ENCODE data around the gene KDR. TPM values are rescaled to one million over a fixed set of nuclear protein-coding genes. Genes with fewer than 3 reads are reported as not detected.

KDR gene
- total RNA-seq, 1 experiment from 2014 or later, result 0.27 TPM

DNA sequence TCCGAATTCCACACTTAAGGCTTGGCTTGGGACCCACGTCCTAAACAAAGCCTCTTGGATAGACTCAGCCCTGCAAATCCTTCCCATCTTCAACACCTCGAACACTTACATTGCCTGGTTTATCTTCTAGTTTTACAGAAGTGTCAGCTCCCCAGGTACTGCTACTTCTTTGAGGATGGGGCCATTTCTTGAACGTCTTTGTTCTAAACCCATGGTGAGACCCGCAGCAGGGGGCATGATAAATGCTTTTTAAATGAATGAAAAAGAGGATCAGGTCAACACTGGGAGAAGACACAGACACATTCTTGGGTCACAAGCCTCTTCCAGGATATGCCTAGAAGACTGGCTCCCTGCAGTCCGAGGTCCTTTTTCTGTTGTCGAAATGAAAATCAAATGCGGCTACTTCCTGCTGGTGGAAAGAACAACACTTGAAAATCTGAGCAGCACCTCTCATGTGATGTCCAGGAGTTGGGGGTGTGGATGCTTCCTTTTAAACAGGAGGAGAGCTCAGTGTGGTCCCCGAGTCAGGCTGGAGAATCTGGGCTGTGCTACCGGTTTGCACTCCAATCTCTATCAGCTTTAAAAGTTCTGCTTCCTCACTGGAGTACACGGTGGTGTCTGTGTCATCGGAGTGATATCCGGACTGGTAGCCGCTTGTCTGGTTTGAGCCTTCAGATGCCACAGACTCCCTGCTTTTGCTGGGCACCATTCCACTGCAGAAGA, 45.8 kb downstream of the KDR start:
- peak; percentile 68 for DNase-seq (ENCODE audit: low read depth)

DNA sequence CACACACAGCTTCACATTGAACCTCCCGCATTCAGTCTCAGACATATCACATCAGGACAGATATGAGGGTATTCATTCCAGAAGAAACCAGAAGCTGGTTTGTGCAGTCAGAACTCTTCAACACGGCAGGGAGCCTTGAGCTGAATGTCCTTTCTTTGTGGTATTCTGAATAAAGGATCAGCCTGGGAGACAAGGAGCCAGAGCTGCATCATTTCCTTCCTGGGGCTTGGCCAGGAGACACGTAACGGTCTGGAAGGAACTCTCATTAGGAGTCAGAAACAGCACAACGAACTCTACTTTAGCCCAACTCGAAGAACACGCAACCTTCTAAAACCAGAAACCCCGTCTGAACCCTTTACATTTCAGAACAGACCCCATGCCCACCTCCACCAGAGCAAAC, 46.4 kb downstream of the KDR start:
- peak; percentile 86 for DNase-seq (ENCODE audit: low read depth)

DNA sequence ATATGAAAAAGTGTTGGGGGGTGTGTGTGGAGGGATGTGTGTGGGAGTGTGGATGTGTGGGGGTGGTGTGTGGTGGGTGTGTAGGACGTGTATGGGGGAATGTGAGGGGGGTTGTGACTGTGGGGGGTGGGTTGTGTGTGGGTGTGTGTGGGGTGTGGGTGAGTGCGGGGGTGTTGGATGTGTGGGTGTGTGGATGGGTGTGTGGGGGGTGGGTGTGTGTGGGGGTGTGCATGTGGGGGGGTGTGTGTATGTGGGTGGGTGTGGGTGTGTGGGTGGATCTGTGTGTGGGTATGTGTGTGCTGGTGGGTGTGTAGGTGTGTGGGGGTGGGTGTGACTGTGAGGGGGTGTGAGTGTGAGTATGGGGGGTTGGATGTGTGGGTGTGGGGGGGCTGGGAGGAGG, 47.8 kb downstream of the KDR start:
- DNase-seq (ENCODE audit: low read depth), result no peak

DNA sequence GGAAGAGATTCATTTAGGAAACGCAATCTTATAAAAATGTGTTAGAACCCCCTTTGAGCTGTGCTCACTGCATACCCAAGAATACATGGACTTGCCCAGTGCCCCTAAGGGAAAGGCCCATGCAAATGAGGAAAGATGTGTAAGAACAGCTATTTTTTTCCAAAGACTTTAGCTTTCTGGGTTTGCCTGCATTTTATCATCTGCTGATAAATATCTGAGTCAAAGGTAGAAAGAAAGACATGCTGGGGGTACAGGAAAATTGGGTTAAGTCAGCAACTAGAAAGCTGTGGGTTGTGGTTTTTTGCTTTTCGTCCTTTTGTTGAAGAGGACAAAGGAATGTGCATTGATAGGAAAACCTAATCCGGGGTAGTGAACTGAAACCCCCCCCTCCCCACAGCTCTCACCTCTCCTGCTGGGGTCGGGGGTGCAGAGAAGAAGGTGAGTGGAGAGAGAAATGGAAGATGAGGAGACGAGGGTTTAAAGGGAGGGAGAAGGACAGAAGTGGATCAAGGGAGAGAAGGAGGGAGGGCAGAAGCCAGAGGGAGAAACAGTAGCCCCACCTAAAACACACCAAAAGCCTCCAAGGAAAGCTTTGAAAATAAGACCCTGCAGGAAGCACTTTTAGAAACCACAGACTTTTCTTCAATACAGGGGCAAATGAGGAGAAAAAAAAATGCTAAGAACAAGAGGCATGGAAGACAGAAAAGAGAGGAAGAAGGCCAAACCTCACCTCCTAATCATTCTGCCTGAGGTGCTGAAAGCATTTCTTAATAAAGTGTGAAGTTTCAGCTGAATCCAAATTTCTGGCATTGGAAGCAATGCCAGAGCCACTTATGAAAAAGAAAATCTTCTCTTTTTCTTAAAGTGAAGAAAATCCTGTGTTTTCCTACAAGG, 49.3 kb downstream of the KDR start:
- peak; percentile 52 for DNase-seq (ENCODE audit: low read depth)

DNA sequence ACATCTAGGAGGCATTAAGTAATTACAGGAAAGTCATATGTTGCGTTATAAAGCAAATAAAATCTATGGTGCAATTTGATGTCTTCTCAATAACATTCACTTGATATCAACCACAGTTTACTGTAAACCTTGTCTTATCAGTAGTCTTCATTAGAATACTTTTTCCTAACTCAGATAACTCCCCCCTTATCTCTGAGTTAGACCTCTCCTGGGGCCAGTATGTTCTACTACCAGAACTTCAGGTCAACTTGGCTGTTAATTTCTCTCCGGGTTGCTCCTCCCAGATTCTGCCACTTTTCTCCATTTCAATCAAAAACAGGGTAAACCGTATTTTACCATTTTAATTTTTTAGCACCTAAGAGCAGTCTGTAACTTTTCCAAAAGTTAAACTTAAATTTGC, 50.0 kb downstream of the KDR start:
- DNase-seq (ENCODE audit: low read depth), result no peak

DNA sequence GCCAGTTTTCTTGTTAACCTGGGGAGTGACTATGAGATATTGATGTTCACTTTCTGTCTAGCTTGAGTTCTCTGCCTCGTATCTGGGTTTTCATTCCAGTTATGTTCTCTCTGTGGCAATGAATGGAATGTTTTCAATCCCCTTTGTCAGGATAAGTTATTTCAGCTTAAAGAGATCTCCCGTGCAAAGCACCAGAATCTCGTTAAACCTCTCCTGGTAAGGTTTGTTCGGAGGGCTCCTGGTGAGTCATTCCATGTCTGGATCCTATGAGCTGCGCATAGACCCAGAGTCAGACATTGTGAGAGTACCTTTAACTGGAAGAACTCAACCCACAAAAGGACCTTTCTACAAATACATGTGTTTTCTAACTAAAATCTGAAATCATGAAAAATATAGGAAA, 51.0 kb downstream of the KDR start:
- DNase-seq (ENCODE audit: low read depth), result peak; percentile 86

DNA sequence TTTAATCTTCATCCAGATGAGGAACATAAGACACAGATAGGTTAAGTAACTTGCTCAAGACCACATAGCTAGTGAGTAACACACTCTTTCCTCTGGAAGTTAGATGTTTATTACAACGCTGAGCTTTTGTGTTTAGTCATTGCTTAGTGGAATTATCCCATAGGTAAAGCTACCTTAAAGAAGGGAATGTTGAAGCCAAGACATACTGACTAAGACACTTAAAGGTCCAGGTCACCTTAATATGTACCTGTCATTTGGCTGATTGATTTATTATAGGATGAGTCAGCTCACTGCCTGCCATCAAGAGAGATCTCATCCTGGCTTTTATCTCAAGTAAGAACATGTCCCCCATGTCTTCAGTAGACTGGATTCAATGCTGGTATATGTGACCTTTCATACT, 53.4 kb downstream of the KDR start:
- peak; percentile 8 for DNase-seq (ENCODE audit: low read depth)

DNA sequence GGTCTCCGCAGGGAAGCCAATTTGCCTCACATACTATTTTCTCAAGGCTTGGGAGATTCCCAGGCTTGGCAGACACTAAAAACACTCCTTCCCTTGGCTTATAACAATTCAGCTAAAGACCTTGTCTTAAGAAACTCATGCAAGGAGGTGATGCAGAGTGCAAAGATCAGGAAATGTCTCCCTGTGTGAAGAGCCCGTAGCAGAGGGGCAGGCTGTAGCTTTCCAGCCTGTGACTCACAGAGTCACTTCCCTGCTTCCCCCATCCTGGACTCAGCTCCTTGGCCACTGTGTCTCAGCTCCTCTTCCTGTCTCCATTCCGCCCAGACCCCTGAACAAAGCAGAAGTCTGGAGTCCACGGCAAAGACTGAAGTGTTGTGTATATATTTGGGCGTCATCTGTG, 56.1 kb downstream of the KDR start:
- DNase-seq (ENCODE audit: low read depth), result peak; percentile 56

DNA sequence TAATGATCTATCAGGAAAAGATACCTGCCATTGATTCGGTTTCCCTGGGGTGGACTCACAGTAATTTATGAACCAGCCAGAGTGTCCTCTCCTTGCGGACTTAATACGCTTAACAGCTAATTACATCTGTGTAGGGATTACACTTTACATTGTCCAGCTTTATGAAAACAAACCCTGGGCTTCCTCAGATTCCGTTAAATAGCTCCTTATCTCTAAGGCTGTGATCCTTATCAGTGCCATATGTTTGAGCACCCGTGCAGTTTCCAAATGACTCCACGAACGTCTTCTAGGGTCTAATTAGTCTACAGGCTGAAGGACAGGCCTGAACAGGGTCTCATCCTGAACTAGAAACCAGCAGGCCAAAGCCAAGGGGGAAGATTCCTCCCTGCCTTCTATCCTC, 56.9 kb downstream of the KDR start:
- DNase-seq (ENCODE audit: low read depth), result no peak

DNA sequence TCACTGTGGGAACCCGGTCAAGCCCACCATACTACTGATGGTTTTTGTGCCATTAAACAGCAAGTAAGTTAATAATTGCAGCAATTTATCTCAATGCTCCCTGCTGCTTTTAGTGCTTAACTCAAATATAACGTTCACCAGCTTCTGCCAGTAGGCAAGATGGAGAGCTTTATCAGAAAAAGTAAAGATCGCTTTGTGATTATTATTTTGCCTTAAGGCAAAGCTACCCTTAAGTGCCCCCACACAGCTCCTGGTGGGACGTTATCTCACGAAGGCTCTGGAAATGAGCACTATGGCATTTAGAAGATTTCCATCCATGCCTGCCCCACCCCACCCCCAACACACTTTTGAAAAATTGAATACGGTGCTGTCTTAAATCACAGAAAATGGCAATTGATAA, 59.4 kb downstream of the KDR start:
- DNase-seq (ENCODE audit: low read depth), result no peak

DNA sequence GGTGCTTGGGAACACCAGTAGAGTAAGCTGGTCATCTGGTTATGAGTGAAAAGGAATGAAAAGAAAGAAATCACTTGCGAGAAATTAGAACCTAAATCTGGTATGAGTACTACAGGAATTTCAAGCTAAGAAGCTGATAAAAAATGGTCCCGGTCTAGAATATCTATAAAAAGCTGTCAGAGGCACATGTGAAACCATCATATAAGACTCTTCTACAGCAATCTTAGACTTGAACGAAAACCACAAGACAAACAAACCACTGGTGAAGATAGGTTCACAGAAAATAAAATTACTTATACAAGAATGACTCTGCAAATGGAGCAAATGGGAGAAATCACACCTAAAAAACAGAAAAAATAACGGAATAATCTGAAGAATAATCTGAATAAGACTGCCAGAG, 69.9 kb downstream of the KDR start:
- no peak for DNase-seq (ENCODE audit: low read depth)

DNA sequence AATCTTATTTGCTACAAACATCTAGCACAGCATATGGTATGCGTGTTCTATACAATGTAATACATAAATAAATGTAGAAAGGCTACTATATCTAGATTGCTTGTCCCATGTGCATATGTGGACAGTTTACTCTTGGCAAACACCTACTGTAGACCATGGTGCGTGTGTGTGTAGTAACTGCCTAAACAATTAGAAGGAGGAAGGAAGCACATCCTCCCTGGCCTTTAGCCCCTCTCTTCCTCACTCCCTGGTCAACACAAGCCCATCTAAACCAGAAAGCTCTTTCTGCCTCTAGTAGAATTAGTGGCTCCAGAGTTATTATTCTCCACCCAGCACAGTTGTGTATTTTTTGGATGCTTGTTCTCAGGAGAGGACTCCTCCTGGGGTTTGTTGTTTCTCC, 73.9 kb downstream of the KDR start:
- DNase-seq (ENCODE audit: low read depth), result no peak

DNA sequence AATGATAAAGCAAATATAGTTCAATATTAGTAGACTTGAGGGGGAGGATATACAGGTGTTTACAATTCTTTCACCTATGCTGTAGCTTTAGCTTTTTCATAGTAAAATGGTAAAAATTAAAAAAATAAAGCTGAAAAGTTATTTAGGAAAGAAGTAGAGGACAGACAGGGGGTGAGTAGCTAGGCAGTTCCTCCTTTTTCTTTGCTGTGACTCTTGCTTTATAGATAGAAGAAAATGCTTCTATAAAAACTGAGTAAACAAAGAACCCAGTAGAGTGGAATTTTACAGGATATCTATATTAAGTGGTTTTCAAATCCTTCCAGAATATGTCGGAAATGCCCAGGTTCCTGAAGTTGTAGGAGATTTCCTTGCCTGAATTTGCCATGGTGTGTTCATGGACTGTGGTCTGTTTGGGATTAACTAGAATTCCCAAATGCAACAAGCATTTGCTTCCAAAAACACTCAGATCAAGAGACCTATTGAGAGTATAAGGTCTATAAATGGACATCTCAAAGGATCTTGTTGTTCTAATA, 74.9 kb downstream of the KDR start:
- DNase-seq (ENCODE audit: low read depth), result no peak

DNA sequence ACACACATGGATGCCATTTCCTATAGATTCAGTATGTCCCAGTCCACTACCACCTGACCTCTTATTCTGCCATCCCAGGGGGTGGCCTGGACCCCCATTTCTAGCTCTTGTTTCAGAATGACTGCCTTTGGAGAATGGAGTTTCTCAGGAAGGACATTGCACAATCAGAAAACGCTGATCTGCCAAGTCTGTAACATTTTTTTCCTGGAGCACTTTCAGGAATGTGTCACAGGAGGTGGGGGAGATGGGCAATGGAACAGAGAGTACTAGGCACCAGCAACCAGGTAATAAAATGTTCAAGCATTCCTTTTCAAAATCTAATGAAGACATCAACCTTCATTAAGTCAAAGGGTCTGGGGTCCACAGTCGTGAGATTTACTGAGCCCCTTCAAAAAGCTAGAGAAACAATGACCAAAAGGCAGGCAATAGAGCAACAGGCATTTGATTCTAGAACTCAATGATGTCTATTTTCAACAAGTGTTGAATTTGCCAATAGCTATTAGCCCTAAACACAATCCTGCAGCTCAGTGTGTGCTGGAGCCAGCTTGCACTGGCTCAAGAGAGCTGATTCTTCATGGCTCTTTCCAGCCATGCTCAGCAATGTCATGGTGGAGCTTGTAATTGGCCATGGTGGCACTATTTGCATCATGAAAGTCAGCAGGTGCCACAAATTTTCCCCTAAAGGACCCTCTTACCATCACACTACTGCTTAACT, 87.1 kb downstream of the KDR start:
- peak; percentile 11 for DNase-seq (ENCODE audit: low read depth)

DNA sequence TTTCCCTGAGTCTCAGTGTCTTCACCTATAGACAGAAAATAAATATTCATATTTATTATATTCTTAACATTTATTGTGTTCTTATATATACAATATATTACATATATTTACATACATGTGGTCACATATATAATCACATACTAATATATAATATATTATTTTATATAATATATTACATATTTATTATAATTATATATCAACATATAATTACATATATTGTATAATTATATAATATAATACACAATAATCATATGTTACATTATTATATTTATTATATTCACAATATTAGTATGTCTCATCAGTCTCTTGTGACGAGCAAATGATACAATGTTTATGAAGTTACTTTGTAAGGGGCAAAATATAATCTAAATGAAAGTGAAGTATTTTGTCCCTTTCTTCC, 87.7 kb downstream of the KDR start:
- DNase-seq (ENCODE audit: low read depth), result no peak

DNA sequence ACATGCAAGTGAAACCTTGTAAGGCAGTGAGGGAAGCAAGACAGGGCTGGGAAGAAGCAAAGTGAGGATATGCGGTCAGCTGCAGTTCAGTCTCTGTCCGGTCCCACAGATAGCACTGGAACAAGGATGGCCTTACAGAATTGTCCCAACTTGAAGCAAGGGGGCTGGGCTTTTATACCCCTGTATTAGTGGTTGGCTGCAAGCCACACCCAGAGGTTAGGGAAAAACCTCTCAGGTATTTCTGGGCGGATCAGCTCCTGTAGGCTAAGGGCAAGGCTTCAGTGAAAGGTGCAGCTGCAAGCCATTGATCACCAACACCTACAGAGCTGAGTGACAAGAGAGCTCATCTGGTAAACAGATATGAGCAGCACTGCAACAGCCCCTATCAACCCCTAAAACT, 89.0 kb downstream of the KDR start:
- DNase-seq (ENCODE audit: low read depth), result no peak

DNA sequence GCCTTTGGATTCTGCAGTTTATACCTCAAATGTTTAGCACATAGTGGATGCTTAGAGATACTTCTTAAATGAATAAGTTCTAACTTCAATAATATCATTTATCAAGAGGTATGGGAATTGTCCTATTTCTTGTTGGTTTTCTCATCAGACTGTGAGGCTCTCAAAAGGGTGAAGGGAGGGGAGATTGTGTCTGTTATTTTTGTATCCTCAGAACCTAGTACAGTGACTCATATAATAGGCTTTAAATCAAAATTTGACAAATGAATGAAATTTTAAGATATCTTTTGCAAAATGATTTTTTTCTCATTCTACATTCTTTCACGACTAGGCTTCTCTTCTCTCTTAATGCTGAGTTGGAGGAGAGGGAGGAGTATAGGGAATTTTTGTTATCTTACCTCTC, 89.5 kb downstream of the KDR start:
- DNase-seq (ENCODE audit: low read depth), result no peak

DNA sequence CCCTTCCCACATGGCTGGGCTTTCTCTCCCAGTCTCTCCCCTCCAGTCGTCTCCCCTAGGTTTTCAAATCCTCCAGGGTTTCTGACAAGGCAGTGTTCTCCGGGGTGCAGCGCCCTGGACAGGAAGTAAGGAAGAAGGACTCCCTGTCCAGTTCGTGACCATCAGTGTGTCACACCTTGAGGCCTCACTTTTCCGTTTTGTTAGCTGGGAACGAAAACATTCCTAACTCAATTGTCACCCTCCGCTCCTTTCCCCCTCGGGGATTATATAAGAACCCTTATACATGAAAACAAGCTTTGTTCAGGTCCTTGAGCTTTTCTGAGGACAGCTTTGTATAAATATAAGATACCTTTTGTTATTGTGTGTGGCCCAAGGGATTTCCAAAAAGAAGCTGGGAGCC, 92.1 kb downstream of the KDR start:
- DNase-seq (ENCODE audit: low read depth), result peak; percentile 62

DNA sequence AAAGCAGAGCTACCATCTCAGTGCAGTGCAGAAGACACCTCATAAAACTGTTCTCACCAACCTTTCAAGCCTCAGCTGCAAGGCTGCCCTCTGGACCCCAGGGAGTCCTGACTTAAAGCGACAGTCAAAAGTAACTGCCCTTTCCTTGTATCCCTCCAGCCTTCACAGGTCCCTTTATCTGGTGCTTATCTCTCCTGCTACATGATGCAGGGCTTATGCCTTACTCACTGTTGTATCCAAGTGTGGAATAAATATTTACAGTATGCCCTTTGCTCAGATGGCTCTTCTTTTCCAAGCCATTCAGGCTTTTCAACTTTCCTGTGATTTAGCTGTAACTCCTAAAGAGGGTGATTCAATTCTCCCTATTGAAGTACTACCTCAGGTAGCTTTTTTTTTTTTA, 92.6 kb downstream of the KDR start:
- DNase-seq (ENCODE audit: low read depth), result peak; percentile 43

DNA sequence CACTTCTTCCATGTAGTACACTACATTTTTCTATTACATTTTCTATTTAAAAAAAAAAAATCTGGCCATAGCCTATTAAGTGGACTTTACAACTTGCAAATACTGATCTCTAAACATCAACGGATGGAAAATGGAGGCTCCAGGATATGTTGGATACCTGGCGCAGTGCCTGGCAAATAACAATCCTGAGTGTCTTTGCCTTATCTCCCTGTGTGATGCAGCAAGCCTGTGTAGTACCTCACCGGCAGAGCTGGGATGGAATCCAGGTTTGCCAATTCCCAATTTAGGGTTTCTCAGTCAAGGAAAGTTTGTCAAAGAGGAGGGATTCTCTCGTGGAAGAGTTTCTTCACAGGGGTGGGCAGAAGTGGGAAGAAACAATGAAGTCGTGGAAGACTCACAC, 93.2 kb downstream of the KDR start:
- DNase-seq (ENCODE audit: low read depth), result no peak

DNA sequence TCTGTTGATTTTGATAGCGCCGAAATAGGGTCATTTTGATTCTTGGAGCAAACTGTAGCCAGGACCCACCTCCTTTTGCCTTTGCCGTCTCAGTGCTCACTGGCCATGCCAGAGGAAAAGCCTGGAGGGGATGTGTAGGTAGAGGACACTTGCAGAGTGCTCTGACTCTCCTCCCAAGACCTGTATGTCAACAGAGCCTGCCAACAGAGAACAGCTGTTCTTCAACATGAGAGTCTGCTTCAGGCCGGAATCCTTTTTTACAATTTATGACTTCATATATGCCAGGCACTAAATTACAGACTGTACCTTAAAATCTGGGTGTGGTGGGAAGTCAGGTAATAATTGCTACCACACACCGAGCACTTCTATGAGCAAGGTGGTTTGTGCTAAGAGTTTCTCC, 94.2 kb downstream of the KDR start:
- DNase-seq (ENCODE audit: low read depth), result no peak

DNA sequence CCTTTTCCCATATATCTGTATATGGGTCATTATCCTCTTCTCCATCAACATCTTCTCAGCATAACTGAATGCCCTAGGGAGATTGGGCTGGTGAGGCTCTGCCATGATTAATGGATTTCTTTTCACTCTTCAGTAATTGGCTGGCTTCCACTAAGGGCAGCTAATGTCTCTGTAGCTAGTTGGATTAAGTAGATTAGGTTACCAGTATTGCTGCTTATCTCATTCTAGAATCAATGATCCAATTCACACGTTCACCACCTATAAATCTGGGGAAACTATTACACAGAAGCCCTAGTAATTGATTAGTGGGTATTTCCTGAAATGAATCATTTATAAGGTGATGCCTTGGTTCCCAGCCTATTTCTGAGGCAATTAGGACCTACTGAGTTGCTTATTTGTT, 94.8 kb downstream of the KDR start:
- DNase-seq (ENCODE audit: low read depth), result peak; percentile 5

Data from M059J (cell line).